ENCODE data around the gene CCDC159. TPM values are rescaled to one million over a fixed set of nuclear protein-coding genes. Genes with fewer than 3 reads are reported as not detected.

CCDC159 gene, protein sequence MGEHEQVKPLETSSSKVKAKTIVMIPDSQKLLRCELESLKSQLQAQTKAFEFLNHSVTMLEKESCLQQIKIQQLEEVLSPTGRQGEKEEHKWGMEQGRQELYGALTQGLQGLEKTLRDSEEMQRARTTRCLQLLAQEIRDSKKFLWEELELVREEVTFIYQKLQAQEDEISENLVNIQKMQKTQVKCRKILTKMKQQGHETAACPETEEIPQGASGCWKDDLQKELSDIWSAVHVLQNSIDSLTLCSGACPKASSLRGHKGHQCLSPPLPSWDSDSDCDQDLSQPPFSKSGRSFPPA
- total RNA-seq (2021) (5.5 to 8.5 TPM (median 6.8 TPM) in 3 replicates), Bru-seq, nascent RNA (percentile 38 among the genes with signal in this experiment)
- long read RNA-seq, experiment 1, partial matches to known transcripts: 0 of 3 reads
- long read RNA-seq, experiment 1, other reads (novel, unspliced or antisense): 2 of 3 reads
- long read RNA-seq, experiment 2, partial matches to known transcripts: 1 of 3 reads
- long read RNA-seq, experiment 2, other reads (novel, unspliced or antisense): 2 of 3 reads
- long read RNA-seq, experiment 3, partial matches to known transcripts: 0 of 5 reads
- long read RNA-seq, experiment 3, other reads (novel, unspliced or antisense): 4 of 5 reads

DNA sequence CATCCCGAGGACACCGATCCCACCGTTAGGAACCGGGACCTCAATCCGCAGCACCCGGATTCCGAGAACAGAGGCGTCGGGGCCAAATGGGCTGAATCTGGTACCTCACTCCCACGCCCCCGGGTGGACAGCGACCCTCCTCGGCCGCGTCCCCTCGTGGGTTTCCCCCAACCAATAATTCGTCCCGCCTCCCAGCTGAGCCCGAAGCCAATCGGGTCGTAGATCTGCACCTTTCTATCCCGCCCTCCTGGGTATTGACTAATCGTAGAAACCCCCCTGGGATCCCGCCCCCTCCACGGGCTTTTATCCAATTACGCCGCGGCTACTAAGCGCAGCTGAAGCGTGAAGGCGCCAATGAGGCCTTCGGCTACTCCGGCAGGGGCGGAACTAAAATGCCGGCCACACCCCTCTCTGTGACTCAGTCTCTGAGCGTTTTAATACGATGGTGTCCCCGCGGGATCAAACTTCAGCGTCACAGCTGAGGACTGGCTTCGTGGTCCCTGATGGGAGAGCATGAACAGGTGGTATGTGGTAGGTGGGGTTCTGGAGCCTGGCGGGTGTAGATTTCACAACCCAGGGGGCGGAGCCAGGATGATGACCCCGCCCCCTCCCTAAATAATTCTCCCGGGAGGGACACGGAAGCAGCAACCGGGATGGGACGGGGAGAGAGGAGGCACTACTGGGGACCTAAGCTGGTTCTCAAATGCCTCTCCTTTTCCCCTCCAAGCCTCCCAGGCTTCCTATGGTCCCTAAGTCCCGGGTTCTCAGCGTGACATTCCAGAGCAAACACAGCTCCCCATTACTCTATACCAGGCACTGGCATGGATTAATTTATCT lies at the start of gene CCDC159, which contains the start of gene TMEM205:
Gene CCDC159 (plus strand): TSS at position 416 of the 837 bp plus-strand sequence. CDS start 88 bp downstream, at position 504.
Gene TMEM205 (minus strand): TSS at position 165 of the 837 bp plus-strand sequence. CDS start 649 bp downstream, outside the sequence.
- ChIA-PET CTCF (interaction anchor here (0.8 to 3.0 kb wide), 14 partner anchors 15 to 139 kb away, joined by 3 to 37 read pairs (median 5); partner anchors contain the start of genes EPOR, PRKCSH and SWSAP1), POLR2A (interaction anchor here (0.6 to 2.0 kb wide), 7 partner anchors 15 to 224 kb away, joined by 3 to 10 read pairs (median 4); partner anchors contain the start of genes ECSIT, RGL3 and SWSAP1)
- Mint-ChIP-seq H3K27me3 (ENCODE audit: low read depth) (peaks cover 20% of the 10 kb centered on the region; the same call in 1 of the 2 replicates), H3K36me3 (peaks cover 9% of the 10 kb centered on the region; the same call in 1 of the 2 replicates), H3K9me3 (peaks cover 10% of the 10 kb centered on the region), H3K4me1 (peaks cover 24% of the 10 kb centered on the region), H3K27ac (peak within 1 kb of the TSS; percentile 87), H3K4me3 (peak within 1 kb of the TSS; percentile 95)
- ATAC-seq: peak; percentile 96
- peak; percentile 99 for DNase-seq (ENCODE audit: low spot score)
- TF ChIP-seq MAX (CRISPR knock-in tag; IDR thresholded peaks at IDR 0.05) (peak; percentile 59; the same call in 1 of the 2 replicates), ERG (CRISPR knock-in tag; IDR thresholded peaks at IDR 0.05) (no peak), TEAD4 (CRISPR knock-in tag; IDR thresholded peaks at IDR 0.05) (no peak), ZBTB21 (CRISPR knock-in tag; IDR thresholded peaks at IDR 0.05; ENCODE audit: borderline replicate concordance) (no peak), CBFB (CRISPR knock-in tag; IDR thresholded peaks at IDR 0.05; ENCODE audit: low read depth) (no peak), SP1 (CRISPR knock-in tag; conservative IDR thresholded peaks at IDR 0.05) (peak; percentile 87; the same call in 1 of the 2 replicates), MXD4 (CRISPR knock-in tag; IDR thresholded peaks at IDR 0.05; ENCODE audit: borderline replicate concordance) (no peak), ELF4 (CRISPR knock-in tag; IDR thresholded peaks at IDR 0.05; ENCODE audit: low read depth) (no peak), CDX4 (CRISPR knock-in tag; IDR thresholded peaks at IDR 0.05; ENCODE audit: borderline replicate concordance) (no peak), NFYB (CRISPR knock-in tag; conservative IDR thresholded peaks at IDR 0.05; ENCODE audit: low read depth) (peak; percentile 77)
- TF ChIP-seq, protein P1, sequence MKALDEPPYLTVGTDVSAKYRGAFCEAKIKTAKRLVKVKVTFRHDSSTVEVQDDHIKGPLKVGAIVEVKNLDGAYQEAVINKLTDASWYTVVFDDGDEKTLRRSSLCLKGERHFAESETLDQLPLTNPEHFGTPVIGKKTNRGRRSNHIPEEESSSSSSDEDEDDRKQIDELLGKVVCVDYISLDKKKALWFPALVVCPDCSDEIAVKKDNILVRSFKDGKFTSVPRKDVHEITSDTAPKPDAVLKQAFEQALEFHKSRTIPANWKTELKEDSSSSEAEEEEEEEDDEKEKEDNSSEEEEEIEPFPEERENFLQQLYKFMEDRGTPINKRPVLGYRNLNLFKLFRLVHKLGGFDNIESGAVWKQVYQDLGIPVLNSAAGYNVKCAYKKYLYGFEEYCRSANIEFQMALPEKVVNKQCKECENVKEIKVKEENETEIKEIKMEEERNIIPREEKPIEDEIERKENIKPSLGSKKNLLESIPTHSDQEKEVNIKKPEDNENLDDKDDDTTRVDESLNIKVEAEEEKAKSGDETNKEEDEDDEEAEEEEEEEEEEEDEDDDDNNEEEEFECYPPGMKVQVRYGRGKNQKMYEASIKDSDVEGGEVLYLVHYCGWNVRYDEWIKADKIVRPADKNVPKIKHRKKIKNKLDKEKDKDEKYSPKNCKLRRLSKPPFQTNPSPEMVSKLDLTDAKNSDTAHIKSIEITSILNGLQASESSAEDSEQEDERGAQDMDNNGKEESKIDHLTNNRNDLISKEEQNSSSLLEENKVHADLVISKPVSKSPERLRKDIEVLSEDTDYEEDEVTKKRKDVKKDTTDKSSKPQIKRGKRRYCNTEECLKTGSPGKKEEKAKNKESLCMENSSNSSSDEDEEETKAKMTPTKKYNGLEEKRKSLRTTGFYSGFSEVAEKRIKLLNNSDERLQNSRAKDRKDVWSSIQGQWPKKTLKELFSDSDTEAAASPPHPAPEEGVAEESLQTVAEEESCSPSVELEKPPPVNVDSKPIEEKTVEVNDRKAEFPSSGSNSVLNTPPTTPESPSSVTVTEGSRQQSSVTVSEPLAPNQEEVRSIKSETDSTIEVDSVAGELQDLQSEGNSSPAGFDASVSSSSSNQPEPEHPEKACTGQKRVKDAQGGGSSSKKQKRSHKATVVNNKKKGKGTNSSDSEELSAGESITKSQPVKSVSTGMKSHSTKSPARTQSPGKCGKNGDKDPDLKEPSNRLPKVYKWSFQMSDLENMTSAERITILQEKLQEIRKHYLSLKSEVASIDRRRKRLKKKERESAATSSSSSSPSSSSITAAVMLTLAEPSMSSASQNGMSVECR (CRISPR knock-in tag; IDR thresholded peaks at IDR 0.05; ENCODE audit: borderline replicate concordance): no peak
- TF ChIP-seq, protein P2, sequence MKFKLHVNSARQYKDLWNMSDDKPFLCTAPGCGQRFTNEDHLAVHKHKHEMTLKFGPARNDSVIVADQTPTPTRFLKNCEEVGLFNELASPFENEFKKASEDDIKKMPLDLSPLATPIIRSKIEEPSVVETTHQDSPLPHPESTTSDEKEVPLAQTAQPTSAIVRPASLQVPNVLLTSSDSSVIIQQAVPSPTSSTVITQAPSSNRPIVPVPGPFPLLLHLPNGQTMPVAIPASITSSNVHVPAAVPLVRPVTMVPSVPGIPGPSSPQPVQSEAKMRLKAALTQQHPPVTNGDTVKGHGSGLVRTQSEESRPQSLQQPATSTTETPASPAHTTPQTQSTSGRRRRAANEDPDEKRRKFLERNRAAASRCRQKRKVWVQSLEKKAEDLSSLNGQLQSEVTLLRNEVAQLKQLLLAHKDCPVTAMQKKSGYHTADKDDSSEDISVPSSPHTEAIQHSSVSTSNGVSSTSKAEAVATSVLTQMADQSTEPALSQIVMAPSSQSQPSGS (CRISPR knock-in tag; IDR thresholded peaks at IDR 0.05; ENCODE audit: borderline replicate concordance, low read depth): no peak
